PC-9 (cell line): ENCODE data around the gene TBC1D22A.

Experiments used
- EZH2 ChIP-seq: fragments of 200-600 bp; sonication (generic); IDR thresholded peaks from 2 replicates; pipeline ENCODE4 v1.8.0; 2017; ENCODE audit warnings: antibody characterized with exemption, low read depth
- TF ChIP-seq, protein P1 (sequence below): fragments of 200-600 bp; sonication (generic); conservative IDR thresholded peaks from 2 replicates; pipeline ENCODE4 v1.6.1; 2017; ENCODE audit warnings: mixed run types, antibody characterized with exemption, mild to moderate bottlenecking, moderate library complexity

DNA sequence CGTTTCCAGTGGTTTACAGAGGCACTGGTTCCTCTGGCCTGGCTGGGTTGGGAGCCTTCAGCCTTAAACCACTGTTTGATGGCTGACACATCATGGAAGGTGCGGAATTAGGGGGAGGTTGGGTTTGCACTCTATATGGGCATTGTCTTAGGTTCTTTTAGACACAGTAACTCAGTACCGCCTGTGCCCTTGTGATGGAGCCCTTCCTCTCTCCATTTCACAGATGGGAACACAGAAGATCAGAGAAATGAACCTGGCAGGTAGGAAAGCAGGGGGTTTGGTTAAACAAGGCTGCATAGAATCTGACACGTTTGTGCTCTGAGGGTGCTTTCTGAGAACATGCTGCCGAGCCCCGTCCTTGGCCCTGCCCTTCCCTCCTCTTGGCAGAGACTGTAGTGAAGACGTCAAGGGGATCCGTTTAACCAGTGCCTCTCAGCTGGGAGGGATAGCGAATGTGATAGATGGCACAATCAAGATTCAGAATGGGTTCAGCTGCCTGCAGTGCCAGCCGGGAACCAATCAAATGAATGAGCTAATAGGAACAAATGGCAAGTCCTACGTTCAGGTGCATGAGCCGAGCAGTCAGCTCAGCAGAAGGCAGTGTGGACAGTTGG, 228.6 kb downstream of the TBC1D22A start:
- TF ChIP-seq, protein P1, sequence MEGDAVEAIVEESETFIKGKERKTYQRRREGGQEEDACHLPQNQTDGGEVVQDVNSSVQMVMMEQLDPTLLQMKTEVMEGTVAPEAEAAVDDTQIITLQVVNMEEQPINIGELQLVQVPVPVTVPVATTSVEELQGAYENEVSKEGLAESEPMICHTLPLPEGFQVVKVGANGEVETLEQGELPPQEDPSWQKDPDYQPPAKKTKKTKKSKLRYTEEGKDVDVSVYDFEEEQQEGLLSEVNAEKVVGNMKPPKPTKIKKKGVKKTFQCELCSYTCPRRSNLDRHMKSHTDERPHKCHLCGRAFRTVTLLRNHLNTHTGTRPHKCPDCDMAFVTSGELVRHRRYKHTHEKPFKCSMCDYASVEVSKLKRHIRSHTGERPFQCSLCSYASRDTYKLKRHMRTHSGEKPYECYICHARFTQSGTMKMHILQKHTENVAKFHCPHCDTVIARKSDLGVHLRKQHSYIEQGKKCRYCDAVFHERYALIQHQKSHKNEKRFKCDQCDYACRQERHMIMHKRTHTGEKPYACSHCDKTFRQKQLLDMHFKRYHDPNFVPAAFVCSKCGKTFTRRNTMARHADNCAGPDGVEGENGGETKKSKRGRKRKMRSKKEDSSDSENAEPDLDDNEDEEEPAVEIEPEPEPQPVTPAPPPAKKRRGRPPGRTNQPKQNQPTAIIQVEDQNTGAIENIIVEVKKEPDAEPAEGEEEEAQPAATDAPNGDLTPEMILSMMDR = no peak
- no peak for TF ChIP-seq EZH2
